Fibroblast of skin of right quadriceps (primary cell): ENCODE results near the gene ZDHHC13.

ENCODE experiments used
- DNase-seq: peaks from one replicate; pipeline ENCODE4 v3.0.0-alpha.2; 2013

ZDHHC13 gene

GRCh38 chr11:19173004-19173689 is 56.2 kb downstream of the ZDHHC13 start:
- DNase-seq: no peak

DNA sequence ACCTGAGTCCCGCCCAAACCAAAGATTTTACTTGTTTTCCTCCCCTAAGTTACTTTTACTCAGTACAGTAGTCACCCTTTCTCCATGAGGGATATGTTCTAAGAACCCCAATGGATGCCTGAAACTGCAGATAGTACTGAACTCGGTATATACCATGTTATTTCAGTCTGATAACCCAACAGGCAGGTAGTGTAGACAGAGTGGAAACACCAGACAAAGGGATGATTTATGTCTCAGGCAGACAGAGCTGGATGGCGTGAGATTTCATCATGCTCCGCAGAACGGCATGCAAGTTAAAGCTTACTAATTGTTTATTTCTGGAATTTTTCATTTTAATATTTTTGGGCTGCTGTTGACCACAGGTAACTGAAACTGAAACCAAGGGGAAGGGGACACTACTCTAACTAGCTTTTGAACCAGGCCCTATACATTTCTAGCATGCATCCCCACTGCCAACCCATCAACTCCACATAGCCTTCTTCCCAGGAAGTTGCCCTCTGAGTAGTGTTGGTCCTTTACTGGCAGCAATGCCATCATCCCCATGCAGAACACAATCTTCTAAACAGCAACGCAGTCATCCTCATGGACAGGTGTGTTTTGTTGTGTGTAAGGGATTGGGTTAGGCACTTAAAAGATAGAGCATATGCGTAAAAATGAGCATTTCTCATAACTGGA is 57.1 kb downstream of the ZDHHC13 start:
- DNase-seq: no peak

DNA sequence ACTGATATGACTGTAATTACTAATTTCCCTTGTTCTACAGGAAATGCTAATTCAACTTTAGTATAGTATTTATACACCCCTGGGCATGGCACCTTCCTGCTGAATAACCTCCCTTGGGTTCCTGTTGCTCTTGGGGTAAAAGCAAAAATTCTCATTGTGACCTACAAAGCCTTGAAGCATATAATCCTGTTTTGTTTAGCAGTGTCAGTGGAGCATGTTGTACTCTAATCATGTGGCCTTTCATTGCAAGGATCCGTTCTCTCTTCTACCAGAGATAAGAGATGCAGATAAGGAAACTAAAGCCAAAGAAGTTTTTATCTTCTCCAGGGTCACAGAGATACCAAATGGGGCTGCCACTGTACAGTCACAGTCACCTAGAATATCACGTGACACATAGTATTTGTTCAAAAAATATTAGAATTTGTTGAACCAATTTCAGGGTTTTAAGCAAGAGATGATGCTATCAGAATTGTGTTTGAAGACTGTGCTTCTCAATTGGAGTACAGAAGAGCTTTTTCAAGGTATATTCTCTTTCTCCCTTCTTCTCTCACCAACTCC is 59.7 kb downstream of the ZDHHC13 start:
- no peak for DNase-seq

- no peak for DNase-seq
These were observed 64.7 kb downstream of the ZDHHC13 start for GRCh38 chr11:19181531-19182261.

GRCh38 chr11:19183646-19184045 is 66.7 kb downstream of the ZDHHC13 start:
- DNase-seq: peak; percentile 7

DNA sequence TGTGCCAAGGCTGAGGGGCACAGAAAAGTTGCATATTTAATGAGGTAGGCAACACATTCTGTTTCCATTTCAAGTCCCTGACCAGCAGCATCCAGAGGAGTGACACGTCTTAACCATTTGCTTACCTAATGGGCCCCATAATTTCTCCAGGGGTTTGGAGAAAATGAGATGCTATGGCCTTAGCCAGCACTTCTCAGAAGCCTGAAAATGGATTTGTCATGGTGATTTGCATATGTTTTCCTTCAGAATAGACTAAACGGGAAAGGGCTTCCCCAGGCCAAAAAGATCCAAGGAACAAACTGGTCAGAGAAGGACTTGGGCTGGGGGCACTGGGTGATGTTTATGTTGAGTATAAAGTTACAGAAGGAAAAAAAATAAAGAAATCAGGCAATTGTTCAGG is 68.1 kb downstream of the ZDHHC13 start:
- no peak for DNase-seq

GRCh38 chr11:19185516-19186052 is 68.6 kb downstream of the ZDHHC13 start:
- no peak for DNase-seq

DNA sequence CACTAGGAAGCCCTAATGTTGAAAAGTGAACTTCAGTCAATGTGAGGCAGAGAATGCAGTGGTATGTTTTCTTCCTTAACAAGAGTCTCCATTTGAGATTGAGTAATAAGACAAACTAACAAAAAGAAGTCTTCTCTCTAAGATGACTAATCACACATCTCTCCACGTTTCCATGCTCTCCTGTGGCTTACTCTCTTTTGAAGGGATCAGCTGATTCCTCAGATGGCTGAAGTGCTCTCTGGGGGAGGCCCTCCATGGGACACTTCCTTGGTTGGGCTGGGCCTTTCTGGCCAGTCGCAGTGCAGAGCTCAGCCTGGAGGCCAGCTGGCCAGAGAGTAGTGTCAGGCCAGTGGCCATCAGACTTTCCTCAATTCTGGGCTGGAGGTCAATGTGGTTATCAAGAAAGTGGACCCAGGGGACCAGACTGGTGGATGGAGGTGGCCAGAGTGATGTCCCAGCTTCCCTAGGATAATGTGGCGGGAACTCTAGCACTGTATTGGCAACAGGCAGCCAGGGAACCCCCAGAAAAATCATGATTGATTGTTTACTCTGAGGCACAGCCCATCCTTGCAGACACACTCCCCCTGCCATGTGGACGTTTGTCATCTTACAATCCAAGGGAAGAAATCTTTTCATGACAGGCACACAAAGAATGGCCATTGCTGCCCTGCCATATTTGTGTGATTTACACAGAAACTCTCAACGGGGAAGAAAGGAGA is 70.3 kb downstream of the ZDHHC13 start:
- DNase-seq: no peak

GRCh38 chr11:19187833-19188258 is 70.9 kb downstream of the ZDHHC13 start:
- no peak for DNase-seq

GRCh38 chr11:19191530-19192169 is 74.7 kb downstream of the ZDHHC13 start:
- DNase-seq: no peak

- DNase-seq: no peak
These were observed 76.9 kb downstream of the ZDHHC13 start for GRCh38 chr11:19193916-19194315.

- DNase-seq: no peak
These were observed 77.8 kb downstream of the ZDHHC13 start for GRCh38 chr11:19194620-19195308.

GRCh38 chr11:19196432-19196831 is 79.5 kb downstream of the ZDHHC13 start:
- no peak for DNase-seq

GRCh38 chr11:19199048-19199447 is 82.1 kb downstream of the ZDHHC13 start:
- no peak for DNase-seq

DNA sequence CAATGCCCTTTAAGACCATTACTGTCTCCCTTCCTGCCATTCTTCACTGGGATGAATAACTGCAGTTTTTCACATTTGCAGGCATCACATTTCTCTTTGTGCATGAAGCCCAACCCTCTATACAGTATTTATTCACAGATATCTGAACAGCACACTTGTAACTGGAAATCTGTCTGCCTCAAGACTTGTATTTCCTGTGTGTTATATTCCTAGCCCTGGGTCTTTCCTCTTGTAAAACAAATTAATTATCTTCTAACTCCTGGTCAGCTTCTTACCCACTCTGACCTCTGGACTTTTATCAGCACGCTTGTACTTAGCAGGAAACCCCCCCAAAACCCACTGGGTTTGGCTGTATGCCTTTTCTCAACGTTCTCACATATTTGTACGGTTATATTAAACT is 82.8 kb downstream of the ZDHHC13 start:
- DNase-seq: no peak

GRCh38 chr11:19200410-19201201 is 83.6 kb downstream of the ZDHHC13 start:
- DNase-seq: peak; percentile 52

DNA sequence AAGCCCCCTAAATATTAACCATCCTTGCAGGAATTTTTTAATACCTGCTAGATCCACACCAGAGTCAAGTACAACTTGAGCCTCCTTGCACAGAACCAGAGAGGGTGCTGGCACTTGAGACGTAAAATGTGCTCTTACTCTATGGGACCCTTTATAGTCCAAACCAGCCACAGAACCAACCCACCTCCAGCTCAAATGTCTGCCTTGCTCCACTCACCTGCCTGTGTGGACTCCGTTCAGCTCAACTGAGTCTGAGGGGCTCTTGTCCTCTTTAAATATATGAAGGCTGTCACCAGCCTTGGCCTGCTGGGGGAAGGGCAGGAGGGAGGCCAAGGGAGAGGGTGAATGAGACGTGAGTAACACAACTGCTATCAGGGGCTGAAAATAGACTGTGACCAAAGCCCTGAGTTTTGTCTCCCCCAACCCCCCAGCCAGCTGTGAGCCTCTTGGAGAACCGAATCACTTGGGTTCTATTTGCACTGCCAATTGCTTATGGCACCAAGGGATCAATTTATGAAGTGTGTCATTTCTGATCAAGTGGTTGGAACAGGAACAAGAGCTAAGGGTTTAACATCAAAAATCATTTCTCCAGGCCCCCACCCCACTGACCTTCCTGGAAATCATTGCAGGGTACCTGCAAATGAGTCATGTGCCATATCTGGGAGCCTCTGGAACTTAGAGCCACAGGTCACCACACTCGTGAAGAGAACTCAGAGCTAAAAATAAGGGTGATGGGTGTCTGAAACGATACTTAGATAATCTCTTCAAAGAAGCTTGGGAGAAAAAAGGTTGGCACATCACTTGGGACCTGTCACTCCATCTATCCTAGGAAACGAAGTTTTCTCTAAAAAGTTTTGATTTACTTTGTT is 85.0 kb downstream of the ZDHHC13 start, which contains the start of gene CSRP3:
CSRP3 (minus strand) TSS at position 247 of the 869 bp plus-strand sequence. CDS start 9,535 bp downstream, outside the sequence.
- peak; percentile 14 for DNase-seq

DNA sequence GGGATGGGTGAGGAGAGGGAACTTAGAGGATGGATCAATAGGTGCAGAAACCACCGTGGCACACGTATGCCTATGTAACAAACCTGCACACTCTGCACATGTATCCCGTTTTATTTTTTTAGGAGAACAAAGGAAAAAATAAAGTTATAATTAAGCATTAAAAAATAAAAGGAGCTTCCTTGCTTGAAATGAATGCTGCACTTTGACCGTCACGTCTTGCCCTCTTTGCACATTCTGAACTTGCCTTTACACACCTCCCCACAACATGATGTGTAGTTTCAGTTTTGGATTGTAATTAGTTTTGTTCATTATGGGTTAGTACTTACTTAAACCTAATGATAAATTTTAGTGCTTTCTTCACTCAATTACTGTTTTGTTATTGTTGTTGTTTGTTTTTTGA is 87.9 kb downstream of the ZDHHC13 start:
- no peak for DNase-seq

GRCh38 chr11:19208181-19208580 is 91.2 kb downstream of the ZDHHC13 start:
- no peak for DNase-seq
